Body of pancreas (tissue), 4 donors: ENCODE measurements around the gene NPTN.

Source experiments
- POLR2A ChIP-seq, 3 donors: fragments of 450-650 bp; IDR thresholded peaks; one replicate each; pipeline ENCODE4 v1.6.1; 2016; ENCODE audit warnings: antibody characterized with exemption in 3 of 3, mild to moderate bottlenecking in 2 of 3
- TF ChIP-seq, protein P1 (sequence below), 7 experiments: fragments of 450-650 bp in 4 of 7; fragments of 200-600 bp in 3 of 7; sonication (generic) in 3 of 7; IDR thresholded peaks; one replicate each; pipeline ENCODE4 v1.5.1; 2016 to 2019; ENCODE audit warnings: antibody characterized with exemption in 7 of 7

DNA sequence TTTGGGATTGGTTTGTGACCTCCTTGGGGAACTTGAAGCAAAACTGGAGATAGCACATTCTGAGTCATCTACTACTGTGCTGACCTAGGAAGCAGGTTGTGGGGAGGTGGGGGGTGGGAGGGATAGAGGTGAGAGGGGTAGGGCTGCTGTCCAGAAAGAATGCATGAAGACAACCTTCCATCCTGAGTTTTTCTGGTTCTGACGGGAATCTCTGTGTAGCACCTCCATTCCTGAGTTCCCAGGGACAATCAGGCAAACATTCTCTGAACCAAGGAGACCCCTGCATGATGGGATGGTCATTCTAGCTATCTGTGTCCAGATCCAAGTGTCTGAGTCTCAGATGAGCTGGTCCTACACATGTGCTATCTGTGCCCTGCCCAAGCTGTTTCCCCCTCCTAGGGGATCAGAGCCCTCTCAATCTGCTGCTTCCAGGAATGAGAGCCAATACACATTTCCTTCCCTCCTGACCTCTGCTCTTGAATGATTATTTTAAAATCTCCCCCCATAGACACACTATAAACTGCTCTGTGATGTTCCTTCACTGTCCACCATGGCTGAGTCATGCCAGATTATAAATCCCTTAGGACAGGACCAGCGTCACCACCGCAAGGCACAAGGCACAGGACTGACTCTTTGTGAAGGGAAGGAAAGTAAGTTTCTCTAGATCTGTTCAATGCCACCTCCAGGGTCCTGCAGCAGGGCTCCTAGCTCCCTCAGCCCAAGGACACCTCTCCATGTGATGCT, 48.8 kb upstream of the NPTN start:
- TF ChIP-seq, protein P1, sequence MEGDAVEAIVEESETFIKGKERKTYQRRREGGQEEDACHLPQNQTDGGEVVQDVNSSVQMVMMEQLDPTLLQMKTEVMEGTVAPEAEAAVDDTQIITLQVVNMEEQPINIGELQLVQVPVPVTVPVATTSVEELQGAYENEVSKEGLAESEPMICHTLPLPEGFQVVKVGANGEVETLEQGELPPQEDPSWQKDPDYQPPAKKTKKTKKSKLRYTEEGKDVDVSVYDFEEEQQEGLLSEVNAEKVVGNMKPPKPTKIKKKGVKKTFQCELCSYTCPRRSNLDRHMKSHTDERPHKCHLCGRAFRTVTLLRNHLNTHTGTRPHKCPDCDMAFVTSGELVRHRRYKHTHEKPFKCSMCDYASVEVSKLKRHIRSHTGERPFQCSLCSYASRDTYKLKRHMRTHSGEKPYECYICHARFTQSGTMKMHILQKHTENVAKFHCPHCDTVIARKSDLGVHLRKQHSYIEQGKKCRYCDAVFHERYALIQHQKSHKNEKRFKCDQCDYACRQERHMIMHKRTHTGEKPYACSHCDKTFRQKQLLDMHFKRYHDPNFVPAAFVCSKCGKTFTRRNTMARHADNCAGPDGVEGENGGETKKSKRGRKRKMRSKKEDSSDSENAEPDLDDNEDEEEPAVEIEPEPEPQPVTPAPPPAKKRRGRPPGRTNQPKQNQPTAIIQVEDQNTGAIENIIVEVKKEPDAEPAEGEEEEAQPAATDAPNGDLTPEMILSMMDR (IDR thresholded peaks at IDR 0.05), result no peak
- TF ChIP-seq POLR2A (IDR thresholded peaks at IDR 0.05), result no peak
